ENCODE measurements around the gene TENM3. TPM values are rescaled to one million over a fixed set of nuclear protein-coding genes. Genes with fewer than 3 reads are reported as not detected.

Gene TENM3
- total and polyA plus RNA-seq, 10 of the 15 experiments (the other 5 are each of a cell fraction or from before 2014, with no cell fraction given) = 0.01 to 1.7 (median 0.08) TPM; not detected in 2

DNA sequence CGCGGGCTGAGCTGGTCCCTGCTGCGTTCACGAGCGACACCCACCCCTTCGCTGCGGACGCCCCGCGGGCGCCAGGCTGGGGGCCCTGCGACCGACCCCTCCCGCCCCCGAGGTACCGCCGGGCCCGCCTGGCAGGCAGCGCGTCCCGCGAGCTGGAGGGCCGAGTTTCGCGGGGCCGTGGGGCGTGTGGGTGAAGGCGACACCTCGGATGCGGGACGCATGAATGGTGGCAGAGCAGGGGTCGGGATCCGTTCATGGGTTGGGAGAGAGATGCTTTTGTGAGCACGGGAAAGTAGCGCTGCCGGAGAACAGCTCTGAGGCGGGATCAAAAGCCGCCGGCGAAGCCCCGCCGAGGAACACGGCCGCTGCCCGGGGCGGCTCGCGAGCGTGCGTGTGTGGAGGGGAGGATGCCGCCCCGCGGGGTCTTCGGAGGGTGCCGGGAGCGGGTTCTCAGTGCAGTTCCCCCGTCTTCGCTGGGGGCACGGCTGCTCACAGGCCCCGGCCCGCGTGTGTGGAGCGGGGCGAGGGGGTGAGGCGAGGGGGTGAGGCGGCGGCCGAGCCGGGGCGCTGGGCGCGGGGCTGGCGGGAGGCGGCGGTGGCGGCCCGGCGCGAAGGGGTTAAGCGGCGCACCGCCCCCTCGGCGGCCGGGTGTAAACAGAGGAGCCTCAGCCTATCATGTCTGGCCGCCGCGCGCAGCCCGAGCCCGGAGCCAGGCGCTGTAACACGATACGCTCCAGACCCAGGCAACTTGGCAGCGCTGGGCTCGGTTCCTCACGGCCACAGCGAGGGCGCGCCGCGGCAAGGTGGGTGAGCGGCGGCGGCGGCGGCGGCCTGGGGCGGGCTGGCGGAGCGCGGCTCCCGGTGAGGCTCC lies 205.3 kb downstream of the TENM3 start:
- no peak for DNase-seq (ENCODE audit: low read depth, low spot score)
- ChIA-PET RAD21 (ENCODE audit: unreplicated experiment) (no interaction called here), CTCF (no interaction called here), SMC1A (ENCODE audit: uncharacterized antibody, unreplicated experiment) (no interaction called here), POLR2A (no interaction called here)
- no peaks in the 10 kb centered on the region for H3K36me3 ChIP-seq (ENCODE audit: control insufficient read depth in 2 of 2, insufficient read depth in 2 of 2, low read length in 1 of 2)
- no peak for FAIRE-seq
- H3K9me3 ChIP-seq (replicated peaks; ENCODE audit: control insufficient read depth, insufficient read depth, low read length) = no peaks in the 10 kb centered on the region
- no TSS peak for BruUV-seq (replicated peaks)
- peak; percentile 62 for ATAC-seq
- in situ Hi-C loops (cut with MboI) (no loop called here), intact Hi-C loops (cut with micrococcal nuclease; ENCODE audit: unreplicated experiment) (no loop called here)
- no peak overlapping the region for H2AFZ ChIP-seq (ENCODE audit: control insufficient read depth, low read depth, low read length)
- H3K4me3 ChIP-seq = no peak overlapping the region
- WGBS (ENCODE audit: insufficient coverage, insufficient replicate concordance, low lambda C conversion rate, missing lambda C conversion rate) = 14% methylated on average over 46 of the region's 113 CpGs
- H3K4me1 ChIP-seq (ENCODE audit: control insufficient read depth, insufficient read depth, low read length) = no peaks in the 10 kb centered on the region
- TF ChIP-seq SUZ12 (IDR thresholded peaks at IDR 0.05; ENCODE audit: unreplicated experiment) (peak; percentile 13), RFX5 (IDR thresholded peaks at IDR 0.05; ENCODE audit: low read depth, low read length) (no peak)
- TF ChIP-seq, protein P1, sequence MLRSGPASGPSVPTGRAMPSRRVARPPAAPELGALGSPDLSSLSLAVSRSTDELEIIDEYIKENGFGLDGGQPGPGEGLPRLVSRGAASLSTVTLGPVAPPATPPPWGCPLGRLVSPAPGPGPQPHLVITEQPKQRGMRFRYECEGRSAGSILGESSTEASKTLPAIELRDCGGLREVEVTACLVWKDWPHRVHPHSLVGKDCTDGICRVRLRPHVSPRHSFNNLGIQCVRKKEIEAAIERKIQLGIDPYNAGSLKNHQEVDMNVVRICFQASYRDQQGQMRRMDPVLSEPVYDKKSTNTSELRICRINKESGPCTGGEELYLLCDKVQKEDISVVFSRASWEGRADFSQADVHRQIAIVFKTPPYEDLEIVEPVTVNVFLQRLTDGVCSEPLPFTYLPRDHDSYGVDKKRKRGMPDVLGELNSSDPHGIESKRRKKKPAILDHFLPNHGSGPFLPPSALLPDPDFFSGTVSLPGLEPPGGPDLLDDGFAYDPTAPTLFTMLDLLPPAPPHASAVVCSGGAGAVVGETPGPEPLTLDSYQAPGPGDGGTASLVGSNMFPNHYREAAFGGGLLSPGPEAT (IDR thresholded peaks at IDR 0.05; ENCODE audit: low read depth) = no peak
- H3K27me3 ChIP-seq (replicated peaks in 1 of 2; ENCODE audit: control insufficient read depth in 2 of 2, insufficient read depth in 2 of 2, low read length in 1 of 2) = peaks cover 4 to 6% of the 10 kb centered on the region in 2 experiments; a peak in 3 of 4 replicates
- H3K9ac ChIP-seq (ENCODE audit: control insufficient read depth, insufficient read depth, low read length) = no peak overlapping the region
- H3K27ac ChIP-seq (ENCODE audit: control insufficient read depth, insufficient read depth) = no peak overlapping the region
- no peaks in the 10 kb centered on the region for H4K20me1 ChIP-seq (ENCODE audit: control insufficient read depth, insufficient read depth)
- H3K79me2 ChIP-seq (ENCODE audit: control insufficient read depth, insufficient read depth, low read length) = no peaks in the 10 kb centered on the region
- no peak overlapping the region for H3K4me2 ChIP-seq (ENCODE audit: control insufficient read depth, insufficient read depth)

All from GM12878 (cell line).